ENCODE data around the gene ASIC2. TPM values are rescaled to one million over a fixed set of nuclear protein-coding genes. Genes with fewer than 3 reads are reported as not detected.

The ASIC2 gene
- total RNA-seq, 1 experiment from 2014 or later: 0.09 TPM

GRCh38 chr17:33166472-33166871 is 126.6 kb downstream of the ASIC2 start:
- no TSS peak for BruUV-seq (replicated peaks)
- Histone ChIP-seq H3K27me3 (ENCODE audit: insufficient read depth, low read depth) (peaks cover 30% of the 10 kb centered on the region), H3K79me2 (ENCODE audit: low read depth) (no peaks in the 10 kb centered on the region), H3K4me3 (no peak overlapping the region), H3K36me3 (ENCODE audit: low read depth) (no peaks in the 10 kb centered on the region), H3K9me2 (ENCODE audit: insufficient read depth) (no peaks in the 10 kb centered on the region), H3K27ac (no peak overlapping the region), H3K9me3 (ENCODE audit: insufficient read depth, low read depth) (no peaks in the 10 kb centered on the region), H2AFZ (no peak overlapping the region), H4K20me1 (ENCODE audit: insufficient read depth) (no peaks in the 10 kb centered on the region), H3F3A (ENCODE audit: insufficient read depth, low read depth) (no peaks in the 10 kb centered on the region), H3K4me1 (replicated peaks; ENCODE audit: insufficient read depth) (no peaks in the 10 kb centered on the region), H3K4me2 (no peak overlapping the region)
- TF ChIP-seq EZH2 (IDR thresholded peaks at IDR 0.05; ENCODE audit: low read depth) (no peak), CTCF (conservative IDR thresholded peaks at IDR 0.05) (no peak)
- intact Hi-C loops (cut with micrococcal nuclease; ENCODE audit: unreplicated experiment): no loop called here
- POLR2A ChIA-PET (ENCODE audit: unreplicated experiment): no interaction called here
- no peak for DNase-seq
- CTCF ChIA-PET: no interaction called here

GRCh38 chr17:33164169-33164881 is 128.8 kb downstream of the ASIC2 start:
- TF ChIP-seq CTCF (conservative IDR thresholded peaks at IDR 0.05): no peak
- no peak for TF ChIP-seq EZH2 (IDR thresholded peaks at IDR 0.05; ENCODE audit: low read depth)
- no peak for DNase-seq
- CTCF ChIA-PET: no interaction called here

GRCh38 chr17:33163533-33164168 is 129.4 kb downstream of the ASIC2 start:
- POLR2A ChIA-PET (ENCODE audit: unreplicated experiment): no interaction called here
- Histone ChIP-seq H3K4me3 (no peak overlapping the region), H3F3A (ENCODE audit: insufficient read depth, low read depth) (no peaks in the 10 kb centered on the region), H4K20me1 (ENCODE audit: insufficient read depth) (no peaks in the 10 kb centered on the region), H3K27ac (no peak overlapping the region), H3K4me1 (replicated peaks; ENCODE audit: insufficient read depth) (no peaks in the 10 kb centered on the region), H3K4me2 (no peak overlapping the region), H2AFZ (no peak overlapping the region), H3K9me2 (ENCODE audit: insufficient read depth) (no peaks in the 10 kb centered on the region), H3K27me3 (ENCODE audit: insufficient read depth, low read depth) (peaks cover 49% of the 10 kb centered on the region), H3K79me2 (ENCODE audit: low read depth) (no peaks in the 10 kb centered on the region), H3K9me3 (ENCODE audit: insufficient read depth, low read depth) (no peaks in the 10 kb centered on the region), H3K36me3 (ENCODE audit: low read depth) (no peaks in the 10 kb centered on the region)
- DNase-seq: no peak
- CTCF ChIA-PET: no interaction called here
- BruUV-seq (replicated peaks): no TSS peak
- intact Hi-C loops (cut with micrococcal nuclease; ENCODE audit: unreplicated experiment): no loop called here
- TF ChIP-seq EZH2 (IDR thresholded peaks at IDR 0.05; ENCODE audit: low read depth) (no peak), CTCF (conservative IDR thresholded peaks at IDR 0.05) (no peak)

More at GRCh38 chr17:33164169-33164881, 128.8 kb downstream of the ASIC2 start:
- H3K9me2 ChIP-seq (ENCODE audit: insufficient read depth): no peaks in the 10 kb centered on the region
- POLR2A ChIA-PET (ENCODE audit: unreplicated experiment): no interaction called here
- no peaks in the 10 kb centered on the region for H3K9me3 ChIP-seq (ENCODE audit: insufficient read depth, low read depth)
- H3K27me3 ChIP-seq (ENCODE audit: insufficient read depth, low read depth): peaks cover 42% of the 10 kb centered on the region
- no peak overlapping the region for H3K27ac ChIP-seq
- H3F3A ChIP-seq (ENCODE audit: insufficient read depth, low read depth): no peaks in the 10 kb centered on the region
- BruUV-seq (replicated peaks): no TSS peak
- no peaks in the 10 kb centered on the region for H3K36me3 ChIP-seq (ENCODE audit: low read depth)
- no peak overlapping the region for H3K4me2 ChIP-seq
- no peak overlapping the region for H3K4me3 ChIP-seq
- intact Hi-C loops (cut with micrococcal nuclease; ENCODE audit: unreplicated experiment): no loop called here
- no peaks in the 10 kb centered on the region for H4K20me1 ChIP-seq (ENCODE audit: insufficient read depth)
- H3K4me1 ChIP-seq (replicated peaks; ENCODE audit: insufficient read depth): no peaks in the 10 kb centered on the region
- no peaks in the 10 kb centered on the region for H3K79me2 ChIP-seq (ENCODE audit: low read depth)
- no peak overlapping the region for H2AFZ ChIP-seq
